ENCODE measurements around the gene C16orf86. TPM values are rescaled to one million over a fixed set of nuclear protein-coding genes. Genes with fewer than 3 reads are reported as not detected.
A peak's percentile ranks its signal among the peaks of the same experiment; 100 is the strongest.

C16orf86 gene
- total RNA-seq, 1 experiment from 2014 or later, result 4.9 TPM

DNA sequence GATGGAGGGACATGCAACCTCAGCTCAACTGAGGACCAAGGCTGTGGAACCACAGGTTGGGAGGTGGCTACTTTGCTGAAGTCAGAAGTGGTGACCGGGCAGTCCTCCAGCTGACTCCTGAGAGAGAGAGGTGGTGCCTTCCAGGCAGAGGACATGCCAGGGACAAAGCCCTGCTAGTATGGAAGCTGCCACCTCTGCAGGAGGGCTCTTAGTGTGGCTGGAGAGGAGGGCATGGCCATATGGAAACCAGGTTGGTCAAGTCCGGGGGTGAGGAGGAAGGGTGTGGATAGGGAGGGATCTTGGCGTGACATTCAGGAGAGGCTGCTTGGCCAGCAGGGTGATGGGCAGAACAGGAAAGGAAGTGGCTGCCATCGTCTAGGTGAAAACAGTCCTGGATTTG is 5.7 kb downstream of the C16orf86 start:
- Mint-ChIP-seq H3K36me3 (no peaks in the 10 kb centered on the region), H3K27ac (peak overlapping the region; percentile 30; the same call in 1 of the 2 replicates), H3K27me3 (ENCODE audit: low read depth) (no peaks in the 10 kb centered on the region; the same call in 1 of the 2 replicates), H3K4me1 (peaks cover under 1% of the 10 kb centered on the region), H3K4me3 (no peak overlapping the region), H3K9me3 (no peaks in the 10 kb centered on the region)
- ATAC-seq (no peak), DNase-seq (ENCODE audit: low spot score) (no peak)
- CTCF ChIA-PET, result interaction anchor here (0.6 to 4.0 kb wide), 46 partner anchors 9 to 368 kb away, joined by 3 to 42 read pairs (median 4); partner anchors contain the start of genes ACD, ATP6V0D1, CARMIL2 and GFOD2
- TF ChIP-seq ATF1 (CRISPR knock-in tag; IDR thresholded peaks at IDR 0.05) (no peak), RELA (CRISPR knock-in tag; IDR thresholded peaks at IDR 0.05; ENCODE audit: borderline replicate concordance) (no peak), ZNF671 (CRISPR knock-in tag; IDR thresholded peaks at IDR 0.05) (no peak), PRRX2 (CRISPR knock-in tag; IDR thresholded peaks at IDR 0.05) (no peak), NR3C1 (CRISPR knock-in tag; conservative IDR thresholded peaks at IDR 0.05; ENCODE audit: low read depth) (no peak), MXD4 (CRISPR knock-in tag; IDR thresholded peaks at IDR 0.05; ENCODE audit: borderline replicate concordance) (no peak)
- POLR2A ChIA-PET, result interaction anchor here (0.6 to 0.7 kb wide), 2 partner anchors 98 to 211 kb away, joined by 3 read pairs; no protein-coding TSS in a partner anchor

DNA sequence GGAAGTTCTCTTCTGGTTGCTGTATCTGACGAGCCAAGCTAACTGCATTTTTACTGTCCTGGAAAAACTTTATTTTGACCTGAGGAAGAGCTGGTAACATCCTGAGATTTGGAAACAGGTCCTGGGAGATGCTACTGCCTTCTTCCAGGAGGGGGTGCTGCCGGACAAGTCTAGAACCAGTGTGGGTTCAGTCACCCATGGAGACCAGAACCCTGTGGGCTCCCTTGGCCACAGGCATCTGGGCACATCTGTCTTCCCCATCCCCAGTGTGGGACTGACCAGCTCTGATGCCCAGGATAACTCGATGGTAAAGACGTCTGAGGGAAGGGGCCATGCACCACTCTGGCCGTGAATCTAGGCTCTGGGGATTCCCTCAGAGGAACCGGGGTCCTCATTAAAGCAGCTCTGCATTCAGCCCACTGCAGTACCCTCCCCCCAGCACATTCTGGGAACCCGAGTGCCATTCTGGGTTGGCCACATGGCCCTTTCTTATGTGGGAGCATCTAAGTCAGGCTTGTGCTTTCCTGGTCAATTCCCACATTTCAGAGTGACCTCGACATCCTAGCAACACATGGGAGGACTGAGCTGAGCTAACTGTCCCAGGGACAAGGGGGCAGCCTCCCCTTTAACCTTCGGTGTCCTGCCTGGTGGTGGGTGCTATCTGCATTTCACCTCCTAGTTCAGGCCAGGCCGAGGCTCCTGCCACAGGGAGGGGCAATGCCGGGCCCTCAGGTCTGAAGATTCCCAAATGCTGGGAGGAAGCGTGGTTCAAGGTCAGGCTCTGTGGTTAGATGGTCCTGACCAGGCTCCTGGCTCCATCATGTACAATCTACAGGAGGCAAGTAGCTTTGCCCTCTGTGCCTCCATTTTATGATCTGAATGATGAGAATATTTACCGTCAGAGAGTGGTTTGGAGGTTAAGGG is 6.4 kb downstream of the C16orf86 start:
- H3K27ac Mint-ChIP-seq, result peak overlapping the region; percentile 30; the same call in 1 of the 2 replicates
- CTCF ChIA-PET, result interaction anchor here (0.5 to 4.0 kb wide), 51 partner anchors 9 to 367 kb away, joined by 3 to 42 read pairs (median 4); partner anchors contain the start of genes ACD, ATP6V0D1, CARMIL2 and CTCF
- no peaks in the 10 kb centered on the region for H3K9me3 Mint-ChIP-seq
- no peaks in the 10 kb centered on the region for H3K36me3 Mint-ChIP-seq
- DNase-seq (ENCODE audit: low spot score), result peak; percentile 79
- POLR2A ChIA-PET, result interaction anchor here (0.6 to 0.7 kb wide), 2 partner anchors 98 to 211 kb away, joined by 3 read pairs; no protein-coding TSS in a partner anchor
- TF ChIP-seq, protein P1, sequence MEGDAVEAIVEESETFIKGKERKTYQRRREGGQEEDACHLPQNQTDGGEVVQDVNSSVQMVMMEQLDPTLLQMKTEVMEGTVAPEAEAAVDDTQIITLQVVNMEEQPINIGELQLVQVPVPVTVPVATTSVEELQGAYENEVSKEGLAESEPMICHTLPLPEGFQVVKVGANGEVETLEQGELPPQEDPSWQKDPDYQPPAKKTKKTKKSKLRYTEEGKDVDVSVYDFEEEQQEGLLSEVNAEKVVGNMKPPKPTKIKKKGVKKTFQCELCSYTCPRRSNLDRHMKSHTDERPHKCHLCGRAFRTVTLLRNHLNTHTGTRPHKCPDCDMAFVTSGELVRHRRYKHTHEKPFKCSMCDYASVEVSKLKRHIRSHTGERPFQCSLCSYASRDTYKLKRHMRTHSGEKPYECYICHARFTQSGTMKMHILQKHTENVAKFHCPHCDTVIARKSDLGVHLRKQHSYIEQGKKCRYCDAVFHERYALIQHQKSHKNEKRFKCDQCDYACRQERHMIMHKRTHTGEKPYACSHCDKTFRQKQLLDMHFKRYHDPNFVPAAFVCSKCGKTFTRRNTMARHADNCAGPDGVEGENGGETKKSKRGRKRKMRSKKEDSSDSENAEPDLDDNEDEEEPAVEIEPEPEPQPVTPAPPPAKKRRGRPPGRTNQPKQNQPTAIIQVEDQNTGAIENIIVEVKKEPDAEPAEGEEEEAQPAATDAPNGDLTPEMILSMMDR (IDR thresholded peaks at IDR 0.05), result peak; percentile 62
- TF ChIP-seq MAX (CRISPR knock-in tag; IDR thresholded peaks at IDR 0.05), result no peak
- no peaks in the 10 kb centered on the region for H3K27me3 Mint-ChIP-seq (ENCODE audit: low read depth)
- no peaks in the 10 kb centered on the region; the same call in 1 of the 2 replicates for H3K4me1 Mint-ChIP-seq
- H3K4me3 Mint-ChIP-seq, result no peak overlapping the region
- peak; percentile 62 for ATAC-seq

GRCh38 chr16:67673712-67674580 is 7.3 kb downstream of the C16orf86 start:
- H3K27ac Mint-ChIP-seq, result peak overlapping the region; percentile 56
- POLR2A ChIA-PET, result no interaction called here
- ATAC-seq (no peak), DNase-seq (ENCODE audit: low spot score) (no peak)
- H3K9me3 Mint-ChIP-seq, result no peaks in the 10 kb centered on the region
- CTCF ChIA-PET, result interaction anchor here (0.5 to 4.0 kb wide), 18 partner anchors 8 to 366 kb away, joined by 3 to 42 read pairs (median 10); partner anchors contain the start of genes ACD, CTCF, GFOD2 and LCAT
- H3K4me1 Mint-ChIP-seq, result no peaks in the 10 kb centered on the region; the same call in 1 of the 2 replicates
- H3K36me3 Mint-ChIP-seq, result no peaks in the 10 kb centered on the region
- H3K4me3 Mint-ChIP-seq, result no peak overlapping the region
- TF ChIP-seq TCF7 (CRISPR knock-in tag; IDR thresholded peaks at IDR 0.05; ENCODE audit: low read depth) (no peak), ETV6 (CRISPR knock-in tag; IDR thresholded peaks at IDR 0.05) (no peak), NR2C2 (CRISPR knock-in tag; IDR thresholded peaks at IDR 0.05) (no peak)
- TF ChIP-seq, protein P2, sequence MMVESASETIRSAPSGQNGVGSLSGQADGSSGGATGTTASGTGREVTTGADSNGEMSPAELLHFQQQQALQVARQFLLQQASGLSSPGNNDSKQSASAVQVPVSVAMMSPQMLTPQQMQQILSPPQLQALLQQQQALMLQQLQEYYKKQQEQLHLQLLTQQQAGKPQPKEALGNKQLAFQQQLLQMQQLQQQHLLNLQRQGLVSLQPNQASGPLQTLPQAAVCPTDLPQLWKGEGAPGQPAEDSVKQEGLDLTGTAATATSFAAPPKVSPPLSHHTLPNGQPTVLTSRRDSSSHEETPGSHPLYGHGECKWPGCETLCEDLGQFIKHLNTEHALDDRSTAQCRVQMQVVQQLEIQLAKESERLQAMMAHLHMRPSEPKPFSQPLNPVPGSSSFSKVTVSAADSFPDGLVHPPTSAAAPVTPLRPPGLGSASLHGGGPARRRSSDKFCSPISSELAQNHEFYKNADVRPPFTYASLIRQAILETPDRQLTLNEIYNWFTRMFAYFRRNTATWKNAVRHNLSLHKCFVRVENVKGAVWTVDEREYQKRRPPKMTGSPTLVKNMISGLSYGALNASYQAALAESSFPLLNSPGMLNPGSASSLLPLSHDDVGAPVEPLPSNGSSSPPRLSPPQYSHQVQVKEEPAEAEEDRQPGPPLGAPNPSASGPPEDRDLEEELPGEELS (CRISPR knock-in tag; IDR thresholded peaks at IDR 0.05), result no peak
- TF ChIP-seq, protein P3, sequence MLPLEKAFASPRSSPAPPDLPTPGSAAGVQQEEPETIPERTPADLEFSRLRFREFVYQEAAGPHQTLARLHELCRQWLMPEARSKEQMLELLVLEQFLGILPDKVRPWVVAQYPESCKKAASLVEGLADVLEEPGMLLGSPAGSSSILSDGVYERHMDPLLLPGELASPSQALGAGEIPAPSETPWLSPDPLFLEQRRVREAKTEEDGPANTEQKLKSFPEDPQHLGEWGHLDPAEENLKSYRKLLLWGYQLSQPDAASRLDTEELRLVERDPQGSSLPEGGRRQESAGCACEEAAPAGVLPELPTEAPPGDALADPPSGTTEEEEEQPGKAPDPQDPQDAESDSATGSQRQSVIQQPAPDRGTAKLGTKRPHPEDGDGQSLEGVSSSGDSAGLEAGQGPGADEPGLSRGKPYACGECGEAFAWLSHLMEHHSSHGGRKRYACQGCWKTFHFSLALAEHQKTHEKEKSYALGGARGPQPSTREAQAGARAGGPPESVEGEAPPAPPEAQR (CRISPR knock-in tag; IDR thresholded peaks at IDR 0.05), result no peak
- H3K27me3 Mint-ChIP-seq (ENCODE audit: low read depth), result no peaks in the 10 kb centered on the region

Measured in WTC11 (cell line).